Stimulated activated CD8-positive, alpha-beta memory T cell treated with anti-CD3 and anti-CD28 coated beads, Interleukin-4, amount 100 ng/mL, for 24 hours (primary cell): ENCODE data around the gene REXO1.

Experiments
- DNase-seq: peaks from one replicate; pipeline ENCODE4 v3.0.0-alpha.2; 2020; ENCODE audit warnings: low read depth

REXO1 gene

DNA sequence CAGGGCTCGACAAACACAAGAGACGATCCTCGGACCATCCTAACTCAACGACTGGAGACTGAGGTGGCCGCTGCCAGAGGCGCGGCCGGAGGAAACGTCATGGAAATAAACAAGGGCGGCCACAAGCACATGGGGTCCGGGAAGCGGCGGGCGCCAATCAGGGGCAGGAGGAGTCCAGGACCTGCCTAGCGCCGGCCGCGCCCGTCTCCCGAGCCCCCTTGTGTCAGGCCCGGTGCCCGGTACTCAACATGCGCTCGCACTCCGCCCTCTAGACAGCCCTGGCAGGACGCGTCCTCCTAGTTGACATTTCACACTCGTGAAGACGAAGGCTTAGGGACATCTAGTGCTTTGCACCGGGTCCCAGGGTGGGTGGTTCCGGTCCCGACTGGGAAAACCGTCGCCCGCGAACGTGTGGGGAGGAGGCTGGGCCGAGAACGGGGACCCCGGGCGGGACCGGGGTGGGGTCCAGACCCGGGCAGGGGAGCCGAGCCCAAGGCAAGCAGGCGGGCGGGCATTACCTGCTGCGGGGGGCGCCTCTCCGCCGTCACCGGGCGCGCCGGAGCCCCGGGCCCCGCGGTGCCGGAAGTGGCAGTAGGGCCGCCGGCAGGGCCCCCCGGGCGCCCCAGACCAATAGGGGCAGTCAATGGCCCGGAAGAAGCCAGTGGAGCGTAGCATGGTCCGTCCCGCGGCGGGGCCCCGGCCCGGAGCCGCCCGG lies 442 bp downstream of the REXO1 start:
- DNase-seq = no peak

DNA sequence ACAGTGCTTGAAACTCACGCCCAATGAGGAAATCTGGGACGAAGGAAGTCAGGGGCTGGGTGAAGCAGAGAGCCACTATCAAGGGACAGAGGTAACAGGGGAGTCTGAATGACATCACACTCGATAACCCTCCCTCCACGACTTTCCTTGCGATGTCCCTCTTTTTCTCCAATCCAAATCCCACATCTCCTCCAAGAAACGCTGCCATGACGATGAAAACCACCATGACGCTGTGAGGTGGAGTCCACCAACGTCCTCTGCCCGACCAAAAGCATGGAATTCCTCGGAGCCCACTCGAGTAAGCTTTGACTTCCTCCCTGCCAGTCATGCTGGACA lies 967 bp downstream of the REXO1 start:
- DNase-seq = no peak

DNA sequence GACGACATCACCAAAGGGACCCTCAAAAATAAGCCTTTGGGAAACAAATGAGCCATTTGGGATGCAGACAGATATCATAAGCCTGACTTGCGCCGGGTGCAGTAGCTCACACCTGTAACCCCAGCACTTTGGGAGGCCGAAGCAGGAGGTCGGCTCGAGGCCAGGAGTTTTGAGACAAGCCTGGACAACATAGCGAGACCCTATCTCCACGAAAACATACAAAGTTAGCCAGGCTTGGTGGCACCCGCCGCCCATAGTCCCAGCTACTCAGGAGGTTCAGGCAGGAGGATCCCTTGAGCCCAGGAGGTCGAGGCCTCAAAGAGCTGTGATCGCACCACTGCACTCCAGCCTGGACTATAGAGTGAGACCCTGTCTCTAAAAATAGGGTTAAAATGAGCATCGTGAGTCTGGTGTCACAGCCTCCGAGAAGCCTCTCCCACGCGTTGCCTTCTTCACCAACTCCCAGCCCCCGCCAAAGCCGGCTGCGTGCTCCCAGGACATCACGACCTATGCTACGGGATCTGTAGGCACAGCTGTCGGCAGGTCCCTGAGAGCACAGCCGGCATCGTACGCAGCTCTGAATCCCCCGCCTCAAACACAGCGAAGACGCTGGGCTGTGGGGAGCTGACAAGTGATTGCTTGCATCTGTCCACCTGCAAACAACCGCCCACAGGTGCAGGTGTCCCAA lies 1.6 kb downstream of the REXO1 start:
- no peak for DNase-seq

DNA sequence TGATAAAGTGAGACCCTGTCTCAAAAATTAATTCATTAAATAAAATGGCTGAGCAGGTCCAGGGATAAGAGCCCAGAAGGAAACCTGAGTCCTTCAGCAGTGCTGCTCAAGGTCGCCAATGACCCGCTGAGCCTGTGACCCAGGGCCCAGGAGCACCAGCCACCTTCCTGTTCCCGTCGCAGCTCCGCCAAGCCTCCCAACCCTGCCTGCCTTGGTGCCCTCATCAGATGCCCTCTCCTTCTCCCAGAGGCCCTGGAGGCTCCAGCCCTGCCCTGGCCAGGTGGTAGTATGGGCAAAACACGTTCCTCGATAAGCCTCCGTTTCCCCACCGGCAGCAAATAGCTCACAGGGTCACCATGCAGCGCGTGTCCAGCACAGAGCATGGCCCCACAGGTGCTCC lies 2.6 kb downstream of the REXO1 start:
- no peak for DNase-seq

DNA sequence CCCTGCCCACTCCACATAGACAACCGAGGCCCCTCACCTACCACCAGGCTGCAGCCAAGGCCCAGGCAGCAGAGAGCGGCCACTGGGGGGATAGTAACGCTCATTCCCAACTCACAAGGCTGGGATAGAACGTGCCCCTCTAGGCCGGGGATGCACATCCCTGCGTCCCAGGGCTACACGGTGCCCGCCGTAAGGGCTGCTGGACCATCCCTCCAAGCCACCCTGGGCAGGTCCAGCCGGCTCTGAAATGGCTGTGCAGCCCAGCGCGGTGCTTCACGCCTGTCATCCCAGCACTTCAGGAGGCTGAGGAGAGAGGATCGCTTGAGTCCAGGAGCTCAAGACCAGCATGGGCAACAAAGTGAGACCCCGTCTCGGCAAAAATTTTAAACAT lies 3.2 kb downstream of the REXO1 start:
- DNase-seq = no peak

DNA sequence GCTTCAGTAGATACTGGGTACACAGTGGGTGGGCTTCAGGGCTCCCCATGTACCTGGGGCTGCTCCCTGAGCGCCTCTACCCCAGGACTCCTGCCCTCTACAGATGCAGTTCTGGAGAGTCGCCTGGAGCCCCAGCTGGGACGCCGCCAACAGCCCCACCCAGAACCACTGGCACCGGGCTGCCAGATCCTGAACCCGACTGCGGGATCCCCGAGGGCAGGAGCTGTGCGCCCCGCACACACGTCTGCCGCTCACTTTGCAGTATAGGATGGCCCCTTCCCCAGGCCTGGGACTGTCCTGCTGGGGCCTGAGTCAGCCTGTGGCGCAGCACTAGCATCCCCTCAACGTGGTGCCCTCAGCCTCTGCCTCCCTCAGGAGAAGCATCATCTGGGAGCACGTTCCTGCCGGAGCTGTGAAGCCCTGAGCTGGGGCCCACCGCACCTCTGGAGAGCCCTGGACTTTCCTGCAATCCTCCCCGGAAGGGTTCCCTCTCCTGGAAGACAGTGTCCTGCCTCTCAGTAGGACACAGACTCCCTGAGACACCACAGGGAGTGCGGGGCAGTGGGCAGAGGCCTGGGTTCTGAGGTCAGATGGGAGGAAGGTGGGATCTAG lies 3.7 kb downstream of the REXO1 start:
- DNase-seq = no peak

DNA sequence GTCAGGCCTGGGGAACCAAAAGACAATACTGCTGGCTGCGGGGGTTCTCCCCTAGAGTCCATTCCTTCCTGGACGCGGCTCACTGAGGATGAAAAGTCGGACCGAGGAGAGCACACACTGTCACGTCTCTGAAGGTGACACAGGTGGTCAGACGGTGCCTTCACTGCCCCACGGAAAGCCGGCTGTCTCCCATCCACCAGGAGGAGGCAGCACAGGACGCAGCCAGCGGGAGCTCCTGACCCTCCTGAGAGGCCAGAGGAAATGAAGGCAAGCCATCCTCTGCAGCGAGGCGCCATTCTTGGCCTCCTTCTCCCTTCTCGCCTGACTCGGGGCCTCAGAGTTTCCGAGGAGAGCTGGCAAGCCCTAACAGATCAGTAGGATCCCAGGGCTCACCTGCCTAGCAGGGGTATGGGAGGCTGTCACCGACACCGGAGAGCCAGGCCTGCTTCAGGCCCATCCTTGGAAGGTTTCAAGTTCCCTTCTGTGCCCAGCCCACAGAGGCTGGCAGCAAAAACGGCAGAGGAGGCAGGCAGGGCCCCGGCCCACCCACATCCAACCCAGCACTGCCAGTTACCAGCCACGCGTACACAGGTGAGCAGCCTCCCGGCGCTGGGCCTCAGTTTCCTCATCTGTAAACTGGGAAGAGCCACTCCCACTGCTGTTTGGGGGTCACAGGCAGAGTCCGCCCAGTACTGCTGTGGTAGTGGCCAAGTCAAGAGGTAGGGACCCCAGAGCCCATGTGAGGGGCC lies 4.5 kb downstream of the REXO1 start:
- DNase-seq = no peak

DNA sequence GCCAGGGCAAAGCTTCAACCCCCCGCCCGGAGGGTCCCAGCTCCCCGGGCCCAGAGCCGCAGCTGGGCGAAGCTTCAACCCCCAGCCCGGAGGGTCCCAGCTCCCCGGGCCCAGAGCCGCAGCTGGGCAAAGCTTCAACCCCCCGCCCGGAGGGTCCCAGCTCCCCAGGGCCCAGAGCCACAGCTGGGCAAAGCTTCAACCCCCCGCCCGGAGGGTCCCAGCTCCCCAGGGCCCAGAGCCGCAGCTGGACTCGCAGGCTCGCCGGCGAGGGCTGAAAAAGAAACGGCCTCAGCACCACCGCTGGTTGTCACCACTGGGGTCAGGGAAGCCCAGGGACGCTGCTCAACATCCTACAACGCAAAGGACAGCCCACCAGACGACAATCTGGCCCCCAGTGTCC lies 5.2 kb downstream of the REXO1 start:
- no peak for DNase-seq

DNA sequence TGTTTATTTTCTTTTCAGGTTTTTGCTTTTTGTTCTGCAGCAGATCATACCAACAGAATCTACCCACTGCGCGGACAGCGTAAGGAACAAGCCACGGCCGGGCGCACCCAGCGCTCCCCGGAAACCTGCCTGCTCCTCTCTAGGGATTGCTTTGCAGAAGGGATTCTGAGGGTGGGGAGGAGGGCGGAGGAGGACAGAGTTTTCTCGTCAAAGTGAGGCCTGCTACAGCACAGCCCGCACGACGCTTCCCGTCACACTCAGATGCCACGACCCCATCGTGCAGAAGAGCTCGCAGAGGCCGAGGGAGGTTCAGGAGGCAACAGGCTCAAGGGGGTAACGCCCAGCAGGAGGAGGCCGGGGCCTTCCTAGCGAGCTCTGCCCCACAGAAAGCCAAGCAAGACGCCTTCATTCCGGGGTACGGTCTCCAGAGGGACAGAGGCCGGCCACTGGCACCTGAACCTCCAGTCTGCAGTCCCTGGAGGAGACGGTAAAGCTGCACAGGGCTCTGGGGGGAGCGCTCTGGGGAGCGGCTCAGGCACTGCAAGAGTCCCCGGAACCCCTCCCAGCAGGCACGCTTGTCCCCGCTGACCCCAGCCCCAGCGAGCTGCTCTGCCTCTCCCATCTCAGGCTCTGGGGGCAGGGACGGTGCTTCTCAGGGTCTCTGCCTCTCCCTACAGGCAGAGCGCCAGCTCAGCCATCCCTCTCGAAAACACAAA lies 6.9 kb downstream of the REXO1 start:
- DNase-seq = no peak

DNA sequence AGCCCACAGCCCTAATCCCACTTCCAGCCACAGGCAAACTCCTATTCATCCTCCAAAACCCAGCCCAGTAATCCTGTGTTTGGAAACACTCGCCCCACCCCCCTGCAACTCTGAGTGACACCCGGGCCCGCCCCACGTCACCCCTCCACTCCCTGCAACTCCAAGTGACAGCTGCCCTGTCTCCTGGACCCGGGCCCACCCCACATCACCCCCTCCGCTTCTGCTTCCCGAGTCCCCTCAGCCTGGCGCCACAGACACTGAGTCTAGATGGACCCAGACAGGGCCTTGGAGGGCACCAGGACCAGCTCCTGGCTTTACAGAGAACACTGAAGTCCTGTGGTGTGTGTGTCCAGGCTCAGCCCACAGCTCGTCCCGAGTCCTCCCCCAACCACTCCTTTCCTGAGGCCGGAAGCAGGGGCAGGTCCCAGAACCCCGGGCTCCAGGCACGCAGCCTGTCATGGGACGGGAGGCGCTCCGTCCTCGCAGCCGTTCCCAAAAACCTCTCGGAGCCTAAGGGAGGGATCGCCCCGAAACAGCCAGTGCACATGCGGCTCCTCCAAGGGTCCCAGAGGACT lies 7.7 kb downstream of the REXO1 start:
- DNase-seq = no peak

DNA sequence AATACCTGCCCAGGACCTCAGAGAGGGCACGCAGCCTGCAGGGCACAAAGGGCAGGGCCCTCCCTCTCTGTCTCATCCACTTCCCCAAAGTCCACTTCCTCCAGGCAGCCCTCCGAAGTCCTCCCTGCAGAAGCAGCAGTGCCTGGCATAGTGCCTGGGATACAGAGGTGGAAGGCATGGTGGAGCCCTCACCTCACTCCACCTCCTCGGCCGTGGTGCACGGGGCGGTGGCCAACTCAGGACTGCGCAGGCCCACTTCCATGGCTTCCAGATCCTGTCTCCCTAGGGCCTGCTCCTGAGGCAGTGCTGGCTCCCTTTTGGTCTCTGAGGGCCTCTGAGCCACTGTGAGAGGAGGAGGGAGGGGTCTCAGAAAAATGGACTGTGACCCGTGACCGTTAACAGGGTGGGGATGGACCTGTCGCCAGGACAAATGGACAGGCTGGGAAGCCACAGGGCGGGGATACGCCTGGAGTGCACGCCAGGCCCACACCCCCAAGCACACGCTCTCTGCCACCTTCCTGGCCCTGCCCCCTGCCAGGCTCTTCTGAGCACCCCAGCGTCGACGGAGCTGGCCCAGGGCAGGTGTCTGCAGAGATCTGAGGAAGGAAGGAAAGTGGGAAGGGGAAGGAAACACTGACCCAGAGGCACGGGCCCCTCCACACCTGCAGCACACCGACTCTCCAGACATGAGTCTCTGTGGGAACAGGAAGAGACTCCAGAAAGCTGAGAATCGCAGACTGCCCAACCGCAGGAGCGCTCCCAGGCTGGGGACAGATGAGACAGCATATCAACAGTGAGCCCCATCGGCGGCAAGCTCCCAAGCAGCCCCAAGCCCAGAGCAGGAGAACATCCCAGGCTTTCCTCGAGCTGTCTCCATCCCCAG lies 8.4 kb downstream of the REXO1 start:
- no peak for DNase-seq

DNA sequence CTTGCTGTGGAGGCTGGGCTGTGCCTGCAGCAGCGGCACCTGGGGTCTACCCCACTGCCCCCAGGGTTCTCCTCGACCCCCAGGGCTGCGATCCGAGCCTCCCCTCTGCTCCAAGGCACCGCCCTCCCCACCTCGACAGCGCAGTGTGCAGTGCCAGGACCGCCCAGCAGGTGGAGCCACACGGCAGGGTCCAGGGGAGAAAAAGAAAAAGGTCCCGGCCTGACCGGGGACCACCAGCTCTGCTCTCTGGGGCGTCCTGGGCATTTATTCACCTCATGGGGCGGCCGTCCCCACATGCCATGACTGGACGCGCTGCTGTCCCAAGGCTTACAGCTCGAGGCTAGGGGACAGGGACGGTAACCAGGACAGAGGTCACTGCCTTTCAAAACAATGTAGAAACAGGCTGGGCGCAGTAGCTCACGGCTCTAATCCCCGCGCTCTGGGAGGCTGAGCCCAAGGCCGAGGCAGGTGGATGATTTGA lies 10.6 kb downstream of the REXO1 start:
- DNase-seq = peak; percentile 36

DNA sequence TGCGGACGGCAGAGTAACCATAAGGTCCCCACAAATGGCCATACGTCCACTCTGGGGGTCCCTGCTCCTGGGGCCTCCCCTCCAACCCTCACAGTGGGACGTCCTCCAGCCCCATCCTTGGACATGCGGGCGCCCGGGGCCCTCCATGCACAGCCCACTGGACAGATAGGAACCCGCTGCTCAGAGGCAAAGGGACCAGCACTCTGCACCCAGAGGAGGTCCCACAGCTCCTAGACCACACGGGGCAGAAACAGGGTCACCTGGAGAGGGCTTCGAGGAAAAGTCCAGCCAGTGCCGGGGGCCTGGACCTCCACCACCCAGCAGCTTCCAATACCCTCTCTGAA lies 11.1 kb downstream of the REXO1 start:
- no peak for DNase-seq

DNA sequence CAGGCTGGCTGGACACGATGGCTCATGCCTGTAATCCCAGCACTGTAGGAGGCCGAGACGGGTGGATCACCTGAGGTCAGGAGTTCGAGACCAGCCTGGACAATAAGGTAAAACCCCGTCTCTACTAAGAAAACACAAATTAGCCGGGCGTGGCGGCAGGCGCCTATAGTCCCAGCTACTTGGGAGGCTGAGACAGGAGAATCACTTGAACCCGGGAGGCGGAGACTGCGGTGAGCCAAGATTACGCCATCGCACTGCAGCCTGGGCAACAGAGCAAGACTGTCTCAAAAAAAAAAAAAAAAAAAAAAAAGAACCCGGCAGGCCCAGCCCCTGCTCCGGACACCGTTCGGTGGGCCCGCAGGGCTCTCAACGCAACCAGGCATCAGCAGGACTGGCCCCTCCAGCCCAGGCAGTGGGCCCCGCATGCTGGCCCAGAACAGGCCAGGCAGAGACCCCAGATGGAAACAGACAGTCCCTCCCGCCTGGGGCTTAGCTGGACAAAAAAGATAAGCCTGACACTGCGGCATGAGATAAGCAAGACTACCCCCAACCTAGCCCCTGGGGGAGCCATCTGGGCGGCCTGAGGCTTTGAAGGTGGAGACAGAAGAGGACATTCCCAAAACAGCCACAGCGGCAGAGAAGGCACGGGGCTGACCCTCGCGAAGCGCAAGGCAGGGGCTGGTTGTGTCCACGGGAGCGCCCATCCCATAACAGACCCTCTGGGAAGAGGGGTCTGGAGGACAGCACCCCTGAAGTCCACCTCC lies 11.6 kb downstream of the REXO1 start:
- DNase-seq = no peak

DNA sequence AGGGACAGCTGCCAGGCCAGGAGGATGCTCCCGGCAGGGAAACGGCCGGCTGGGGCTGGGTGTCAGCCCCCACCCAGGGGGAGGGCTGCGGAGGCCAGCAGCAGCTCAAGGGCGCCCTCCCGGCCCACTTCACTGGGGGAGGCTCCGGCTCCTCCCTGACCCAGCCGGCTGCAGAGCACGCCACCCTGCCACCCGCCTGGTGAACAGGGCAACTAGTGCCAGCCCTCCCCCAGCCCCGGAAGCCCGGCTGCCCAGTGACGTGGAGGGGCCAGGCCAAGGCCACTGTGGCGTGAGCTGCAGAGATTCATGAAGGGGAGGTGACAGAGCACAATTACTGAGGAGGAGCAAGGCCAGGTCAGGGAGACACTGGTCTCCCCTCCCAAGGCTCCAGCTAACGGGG lies 14.7 kb downstream of the REXO1 start:
- DNase-seq = no peak

DNA sequence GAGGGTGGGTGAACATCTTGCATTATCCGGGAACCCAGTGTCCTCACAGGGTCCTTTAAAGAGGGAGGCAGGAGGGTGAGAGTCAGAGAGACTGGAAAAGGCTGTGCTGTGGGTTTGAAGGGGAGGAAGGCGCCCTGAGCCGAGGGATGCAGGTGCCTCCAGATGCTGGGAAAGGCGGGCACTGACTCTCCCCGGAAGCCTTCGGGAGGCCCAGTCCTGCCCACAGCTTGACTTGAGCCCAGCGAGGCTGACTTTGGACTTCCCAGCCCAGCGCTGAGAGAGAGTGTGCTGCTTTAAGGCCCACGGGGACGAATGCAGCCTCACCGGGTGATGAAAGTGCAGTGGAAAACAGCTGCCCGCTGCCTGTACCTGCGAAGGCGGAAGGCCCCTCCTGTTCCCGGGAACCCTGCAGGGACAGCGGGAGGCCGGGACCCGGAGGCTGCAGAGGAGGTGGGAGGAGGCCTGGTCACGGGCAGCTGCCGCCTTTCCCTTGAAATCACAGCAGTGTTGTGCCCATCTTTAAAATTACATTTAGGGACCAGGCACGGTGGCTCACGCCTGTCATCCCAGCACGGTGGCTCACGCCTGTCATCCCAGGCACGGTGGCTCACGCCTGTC lies 16.1 kb downstream of the REXO1 start:
- DNase-seq = no peak

DNA sequence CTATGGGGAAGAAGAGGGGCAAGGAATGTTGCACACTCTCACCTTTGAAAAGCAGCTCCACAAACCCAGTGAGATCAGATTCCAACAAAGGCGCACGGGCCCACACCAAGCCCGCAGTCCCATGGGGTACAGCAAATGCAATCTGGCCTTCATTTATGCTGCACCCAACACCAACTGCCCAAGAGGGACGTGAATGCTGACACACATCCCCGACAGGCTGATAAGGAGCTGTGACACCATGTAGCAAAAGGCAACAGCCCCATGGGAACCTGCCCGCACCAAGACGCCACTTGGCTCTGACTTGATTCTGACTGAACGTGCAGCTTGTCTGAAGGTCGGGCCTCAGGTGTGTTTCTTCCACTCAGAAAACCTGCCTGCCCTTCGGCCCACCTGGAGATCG lies 17.3 kb downstream of the REXO1 start:
- DNase-seq = no peak

DNA sequence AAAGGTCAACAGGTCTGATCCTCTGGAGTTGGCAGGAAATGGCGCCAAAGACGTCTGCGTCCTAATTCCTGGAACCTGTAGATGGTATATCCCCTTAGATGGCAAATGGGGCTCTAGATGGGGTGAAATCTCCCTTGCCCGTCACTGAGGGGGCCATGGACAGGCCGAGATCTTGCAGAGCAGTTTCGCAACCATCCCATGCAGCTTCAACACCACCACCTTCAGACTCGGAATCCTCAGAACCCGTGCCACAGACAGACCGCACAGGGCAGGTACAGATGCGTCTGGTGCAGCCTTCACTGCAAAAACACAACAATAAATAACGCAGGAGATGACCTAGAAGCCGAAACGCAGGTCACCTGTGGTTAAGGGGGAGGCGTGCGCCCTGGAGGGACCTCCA lies 17.7 kb downstream of the REXO1 start:
- no peak for DNase-seq

DNA sequence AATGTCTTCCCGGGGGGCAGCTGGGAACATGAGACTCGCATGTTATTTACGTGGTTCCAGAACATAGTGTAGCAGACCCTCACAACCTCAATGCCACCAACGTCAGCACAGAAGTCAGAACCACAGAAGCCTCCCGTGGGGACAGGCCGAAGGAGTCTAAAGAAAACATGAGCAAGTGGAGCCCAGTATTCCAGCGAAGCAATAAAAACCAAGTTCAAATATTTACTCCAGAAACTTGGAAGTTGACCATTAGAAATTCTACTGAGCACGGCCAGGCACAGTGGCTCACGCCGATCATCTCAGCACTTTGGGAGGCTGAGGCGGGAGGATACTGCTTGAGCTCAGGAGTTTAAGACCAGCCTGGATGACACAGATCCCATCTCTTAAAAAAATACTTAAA lies 18.3 kb downstream of the REXO1 start:
- no peak for DNase-seq
